ENCODE data around the gene LDLRAD4.
A peak's percentile ranks its signal among the peaks of the same experiment; 100 is the strongest.

LDLRAD4 gene

DNA sequence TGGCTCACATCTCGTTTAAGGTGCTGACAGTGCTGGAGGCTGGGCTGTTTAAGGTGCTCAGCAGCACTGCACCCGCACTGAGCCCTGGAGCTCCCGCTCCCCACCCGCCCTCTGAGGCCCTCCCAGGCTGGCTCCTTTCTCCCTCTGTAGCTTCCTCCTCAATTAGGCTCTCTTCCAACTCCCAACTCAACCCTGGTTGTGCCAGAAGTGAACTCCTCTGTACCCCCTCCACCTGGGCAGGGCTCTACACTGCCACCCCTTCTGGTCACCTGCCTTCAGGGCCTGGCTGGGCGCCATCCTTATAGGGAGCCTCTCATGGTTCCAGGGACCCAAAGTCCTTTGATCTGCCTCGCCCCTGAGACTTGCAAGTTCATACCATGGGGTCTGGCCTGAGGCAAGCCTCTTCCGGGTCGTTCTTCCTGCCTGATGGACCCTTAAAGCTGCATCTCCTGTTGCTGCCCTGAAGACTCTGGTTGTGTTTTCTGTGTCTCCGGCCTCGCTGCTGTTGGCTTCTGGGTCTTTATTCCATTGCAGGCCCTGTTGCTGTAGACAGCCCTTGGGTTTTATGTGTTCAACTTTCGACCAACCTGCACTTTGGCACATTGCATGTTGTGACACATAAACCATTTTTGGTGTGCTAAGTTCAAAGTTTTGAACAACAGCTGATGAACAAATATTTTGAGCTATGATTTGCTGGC, 199.6 kb downstream of the LDLRAD4 start:
- DNase-seq: no peak

DNA sequence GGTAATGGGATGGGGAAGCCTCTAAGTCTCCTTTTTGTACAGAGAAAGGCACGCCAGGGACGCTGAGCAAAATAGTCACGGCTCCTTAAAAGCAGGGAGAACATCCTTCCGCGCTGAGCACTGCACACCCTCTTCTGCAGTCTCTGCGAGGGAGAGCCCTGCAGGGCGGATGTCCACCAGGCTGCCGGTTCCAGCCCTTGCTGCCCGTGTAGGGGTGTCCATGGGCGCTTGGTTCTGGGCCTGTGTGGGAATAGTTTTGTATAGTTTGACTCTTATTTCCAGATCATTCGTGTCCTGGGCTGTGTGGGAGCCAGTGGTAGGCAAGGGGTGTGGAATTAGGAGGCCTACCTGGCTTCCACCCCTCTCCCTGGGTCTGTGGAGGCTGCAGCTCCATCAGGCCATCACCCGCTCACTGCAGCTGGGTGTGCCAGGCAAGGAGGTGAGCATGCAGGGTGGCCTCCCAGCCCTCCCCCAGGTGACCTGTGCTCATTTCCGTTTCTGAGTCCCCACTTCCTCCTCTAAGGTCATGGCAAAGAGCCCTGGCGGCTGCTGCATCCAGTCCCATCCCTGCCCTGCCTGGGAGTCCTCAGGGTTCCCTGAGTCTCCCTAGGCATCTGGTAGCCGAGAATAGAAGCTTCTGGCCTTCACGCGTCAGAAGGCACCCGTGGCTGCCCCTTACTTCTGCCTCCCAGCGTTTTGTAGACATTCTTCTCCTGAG, 202.6 kb downstream of the LDLRAD4 start:
- no peak for DNase-seq

DNA sequence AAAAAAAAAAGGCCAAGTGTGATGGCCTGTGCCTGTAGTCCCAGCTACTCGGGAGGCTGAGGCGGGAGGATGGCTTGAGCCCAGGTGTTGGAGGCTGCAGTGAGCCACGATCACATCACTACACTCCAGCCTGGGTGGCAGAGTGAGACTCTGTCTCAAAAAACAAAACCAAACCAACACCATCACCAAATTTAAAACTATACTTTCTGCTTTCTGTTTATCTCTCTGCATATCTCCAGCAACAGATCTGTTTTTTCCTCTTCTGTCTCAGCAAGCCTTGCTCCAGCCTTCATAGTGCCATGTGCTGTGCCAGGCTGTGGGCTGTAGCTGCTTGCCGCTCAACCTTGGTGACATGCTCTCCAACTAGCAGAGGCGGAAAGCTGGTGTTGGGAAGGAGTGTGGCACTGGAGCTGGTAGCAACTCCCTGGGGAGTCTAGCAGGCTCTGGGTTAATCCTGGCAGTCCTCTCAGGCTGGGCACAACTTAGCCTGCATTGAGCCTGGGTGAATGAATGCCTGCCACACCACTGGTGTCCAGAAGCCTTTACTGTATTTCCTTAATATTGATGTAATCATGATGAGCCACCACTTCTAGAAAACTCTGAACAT, 204.1 kb downstream of the LDLRAD4 start:
- no peak for DNase-seq

DNA sequence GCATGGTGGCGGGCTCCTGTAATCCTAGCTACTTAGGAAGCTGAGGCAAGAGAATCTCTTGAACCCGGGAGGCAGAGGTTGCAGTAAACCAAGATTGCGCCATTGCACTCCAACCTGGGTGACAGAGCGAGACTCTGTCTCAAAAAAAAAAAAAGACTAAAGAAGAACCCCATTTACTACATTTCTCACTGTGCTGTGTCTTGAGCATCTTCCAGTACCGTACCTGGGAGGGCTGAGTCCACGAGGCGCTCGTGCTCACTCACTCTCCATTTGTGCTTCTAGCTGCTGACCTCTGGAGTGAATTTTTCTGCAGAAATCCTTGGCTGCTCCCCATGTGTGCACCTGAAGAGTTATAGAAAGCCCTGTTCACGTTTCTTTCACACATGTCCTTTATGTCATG, 204.8 kb downstream of the LDLRAD4 start:
- no peak for DNase-seq

DNA sequence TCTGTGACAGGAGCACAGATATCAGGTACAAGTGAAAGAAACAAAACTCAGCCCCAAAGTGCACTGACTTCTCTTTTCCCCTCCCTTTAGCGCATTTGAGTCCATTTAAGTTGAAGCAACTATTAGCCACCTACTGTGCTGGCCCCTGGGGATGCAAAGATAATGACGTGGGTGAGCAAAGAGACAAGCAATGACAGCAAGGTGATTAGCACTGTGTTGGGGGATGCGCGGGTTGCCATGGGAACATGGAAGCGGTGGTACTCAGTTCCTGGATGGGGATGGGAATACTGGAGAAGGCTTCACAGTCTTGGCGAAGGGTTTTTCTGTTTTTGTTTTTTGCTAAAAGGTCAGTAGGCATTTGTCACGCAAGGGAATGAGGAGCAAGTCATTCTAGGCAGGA, 205.8 kb downstream of the LDLRAD4 start:
- DNase-seq: no peak

DNA sequence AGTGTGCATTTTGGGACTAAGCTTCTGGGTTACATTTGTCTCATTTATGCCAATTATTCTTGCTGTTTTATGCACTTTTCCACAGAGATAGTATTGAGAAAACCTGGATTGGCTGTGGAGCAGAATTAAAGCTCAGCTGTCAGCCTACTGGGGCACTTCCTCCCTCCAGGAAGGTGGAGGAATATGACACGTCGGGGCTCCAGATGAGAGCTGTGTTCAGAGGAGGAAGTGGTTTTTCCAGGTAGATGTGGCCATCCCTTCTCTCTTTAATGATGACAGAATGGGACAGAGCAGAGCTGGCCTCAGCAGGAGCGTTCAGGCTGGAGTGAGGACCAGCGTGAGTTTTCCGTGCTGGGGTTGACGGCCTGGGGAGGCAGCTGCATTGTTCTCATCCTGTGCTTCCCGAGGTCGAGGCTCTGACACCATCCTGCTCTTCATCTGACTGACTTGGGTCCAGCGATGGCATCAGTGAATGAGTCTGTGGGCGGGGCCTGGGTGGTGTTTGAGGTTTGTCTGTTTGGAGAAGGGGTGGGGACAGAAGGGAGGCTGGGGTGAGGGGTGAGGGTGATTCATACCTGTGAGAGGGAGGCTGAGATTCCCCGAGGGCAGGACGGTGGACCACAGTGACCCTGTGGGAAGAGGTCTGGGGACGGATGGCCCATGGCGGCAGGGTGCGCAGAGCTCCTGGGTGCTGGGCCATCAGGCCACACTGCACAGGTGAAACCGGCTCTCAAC, 207.0 kb downstream of the LDLRAD4 start:
- DNase-seq: no peak

DNA sequence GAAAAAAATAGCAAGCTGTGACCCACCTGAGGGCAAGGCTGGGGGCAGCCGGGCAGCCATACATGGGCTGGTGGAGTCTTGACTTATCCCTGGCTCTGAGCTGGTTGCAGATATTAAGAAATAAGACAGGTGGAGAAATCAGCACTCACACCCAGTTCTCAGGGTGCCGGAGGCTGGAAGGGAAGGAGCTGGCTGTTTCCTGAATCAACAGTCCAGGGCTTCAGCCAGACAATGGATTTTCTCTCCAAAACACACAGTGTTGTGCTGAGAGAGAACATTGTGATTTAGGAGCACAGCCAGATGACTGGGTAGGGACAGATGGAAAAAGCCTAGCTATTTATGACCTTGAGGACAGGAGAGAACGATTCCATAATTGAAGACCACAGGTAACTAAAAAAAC, 208.8 kb downstream of the LDLRAD4 start:
- DNase-seq: no peak

DNA sequence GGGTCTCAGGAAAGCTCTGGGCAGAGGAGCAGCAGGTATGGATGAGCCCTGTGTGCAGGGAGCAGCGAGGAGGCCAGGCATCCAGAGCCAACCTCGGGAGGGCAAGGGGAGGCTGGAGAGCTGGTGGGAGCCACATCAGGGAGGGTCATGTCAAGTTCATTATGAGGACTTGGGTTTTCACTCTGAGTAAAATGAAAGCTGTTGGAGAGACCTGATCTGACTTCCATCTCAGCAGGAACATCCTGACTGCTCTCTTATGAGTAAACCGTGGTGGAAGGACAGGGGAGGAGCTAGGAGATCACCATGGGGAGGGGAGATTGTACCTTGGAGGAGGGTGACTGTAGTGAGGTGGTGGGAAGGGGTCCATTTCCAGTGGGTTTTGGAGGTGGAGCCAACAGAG, 209.8 kb downstream of the LDLRAD4 start:
- DNase-seq: no peak

DNA sequence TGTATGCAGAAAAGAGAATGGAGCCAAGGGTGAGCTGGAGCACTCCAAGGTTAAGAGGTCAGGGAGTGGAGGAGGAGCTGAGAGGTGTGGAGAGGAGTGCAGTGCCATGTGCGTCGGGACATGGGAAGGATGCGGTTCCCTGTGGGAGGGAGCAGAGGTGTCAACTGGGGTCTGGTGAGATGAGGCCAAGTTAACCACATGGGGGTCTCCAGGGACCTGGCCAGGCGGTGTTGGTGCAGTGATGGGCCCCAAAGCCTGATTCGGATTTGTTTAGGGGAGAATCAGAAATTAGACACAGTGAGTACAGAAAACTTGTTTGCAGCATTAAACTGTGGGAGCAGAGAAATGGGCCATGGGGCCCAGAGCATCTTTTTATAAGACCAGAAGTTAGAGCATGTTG, 210.5 kb downstream of the LDLRAD4 start:
- no peak for DNase-seq

DNA sequence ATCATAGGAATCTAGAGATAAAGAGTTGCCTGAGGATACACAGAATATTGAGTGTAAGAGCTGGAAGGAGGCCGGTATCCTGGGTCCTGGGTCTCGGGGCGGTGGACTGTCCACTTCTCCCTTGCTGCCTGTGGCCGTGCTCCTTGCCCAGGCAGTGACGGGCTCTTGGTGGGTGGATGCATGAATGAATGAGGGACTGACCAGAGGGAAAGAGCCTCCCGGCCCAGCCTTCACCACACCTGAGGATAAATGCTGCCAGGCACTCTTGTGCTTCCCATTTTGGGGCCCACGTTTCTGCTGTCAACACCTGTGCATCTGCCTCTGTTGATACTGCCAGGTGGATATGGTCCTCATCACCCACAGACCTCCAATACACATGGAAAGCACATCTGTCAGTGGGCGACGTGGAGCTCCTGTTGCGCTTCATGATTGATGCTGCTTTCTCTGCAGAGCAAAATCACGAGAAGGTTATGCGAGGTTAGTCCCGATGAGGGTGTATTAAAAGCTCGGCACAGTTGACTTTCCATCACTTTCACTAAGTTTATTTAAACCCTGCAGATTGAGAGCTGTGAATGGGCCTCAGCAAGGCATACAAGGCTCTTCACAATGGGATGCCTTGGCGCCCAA, 211.4 kb downstream of the LDLRAD4 start:
- DNase-seq: no peak

DNA sequence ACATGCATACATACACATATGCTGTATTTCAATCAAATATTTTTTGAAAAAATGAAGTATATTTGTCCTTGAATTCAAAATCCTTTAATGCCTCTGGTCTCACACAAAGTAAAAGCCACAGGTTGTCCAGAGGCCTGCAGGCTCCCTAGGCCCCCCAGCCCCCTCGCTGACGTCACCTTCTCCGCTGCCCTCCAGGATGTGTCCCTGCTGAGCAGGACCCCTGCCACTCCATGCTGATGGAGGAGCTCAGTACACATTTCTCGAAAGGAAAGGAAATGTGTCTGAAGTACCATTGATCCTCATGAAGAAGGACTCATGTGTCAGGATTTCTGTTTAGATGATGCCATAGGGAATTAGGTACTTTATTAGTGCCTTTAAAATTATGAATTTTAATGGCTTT, 212.1 kb downstream of the LDLRAD4 start:
- no peak for DNase-seq

DNA sequence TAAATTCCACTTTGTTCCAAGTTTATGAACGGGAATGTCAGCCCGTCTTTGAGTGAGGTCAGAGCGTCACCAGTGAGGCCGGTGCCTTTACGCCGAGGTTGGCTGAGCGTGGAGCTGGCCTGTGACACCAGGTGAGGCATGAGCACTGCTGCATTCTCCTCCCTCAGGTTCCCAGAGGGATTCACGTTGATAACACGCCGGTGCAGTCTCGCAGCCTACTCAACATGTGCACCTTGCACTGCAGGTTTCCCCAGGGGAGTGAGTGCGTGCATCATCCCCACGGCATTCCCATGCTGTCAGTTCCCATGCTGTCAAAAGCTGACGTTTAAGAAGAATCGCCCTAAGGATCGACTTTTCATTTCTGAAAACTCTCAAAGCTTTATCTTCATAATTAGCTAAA, 213.3 kb downstream of the LDLRAD4 start:
- DNase-seq: no peak

DNA sequence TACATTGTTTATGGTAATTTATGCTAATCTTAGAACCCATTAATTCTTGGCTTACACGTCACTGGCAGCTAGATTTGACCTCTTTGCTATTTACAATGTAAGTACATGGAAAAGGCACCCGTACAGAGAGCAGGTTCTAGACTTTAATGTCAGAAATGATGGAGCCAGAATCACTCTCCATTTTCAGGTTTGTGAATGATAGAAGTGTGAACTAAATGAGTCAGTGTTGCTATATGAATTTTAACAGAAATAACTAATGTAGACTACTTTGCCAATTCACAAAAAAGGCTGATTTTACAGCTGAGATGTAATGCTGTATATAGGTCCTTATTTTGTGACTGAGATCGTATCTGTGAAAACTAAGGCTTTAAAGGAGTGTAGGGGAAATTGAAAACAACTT, 214.6 kb downstream of the LDLRAD4 start:
- no peak for DNase-seq

DNA sequence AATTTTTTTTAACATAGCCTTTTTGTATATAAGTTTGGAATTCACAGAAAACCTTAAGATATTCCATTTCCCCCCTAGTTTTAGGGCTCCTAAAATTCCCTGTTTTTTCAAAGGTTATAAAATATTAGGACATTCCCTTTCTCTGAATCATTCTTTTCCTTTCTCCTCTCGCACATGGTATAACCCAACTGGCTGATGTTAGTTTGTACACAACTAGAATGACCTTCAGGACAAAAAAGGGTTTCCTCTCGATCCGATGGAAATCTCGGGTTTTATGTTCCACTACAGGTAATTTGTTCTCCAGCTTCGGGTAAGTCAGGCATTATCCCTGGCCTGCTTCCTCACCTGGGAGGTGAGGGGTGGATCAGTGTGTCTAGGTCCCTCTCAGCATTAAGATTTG, 215.1 kb downstream of the LDLRAD4 start:
- no peak for DNase-seq

DNA sequence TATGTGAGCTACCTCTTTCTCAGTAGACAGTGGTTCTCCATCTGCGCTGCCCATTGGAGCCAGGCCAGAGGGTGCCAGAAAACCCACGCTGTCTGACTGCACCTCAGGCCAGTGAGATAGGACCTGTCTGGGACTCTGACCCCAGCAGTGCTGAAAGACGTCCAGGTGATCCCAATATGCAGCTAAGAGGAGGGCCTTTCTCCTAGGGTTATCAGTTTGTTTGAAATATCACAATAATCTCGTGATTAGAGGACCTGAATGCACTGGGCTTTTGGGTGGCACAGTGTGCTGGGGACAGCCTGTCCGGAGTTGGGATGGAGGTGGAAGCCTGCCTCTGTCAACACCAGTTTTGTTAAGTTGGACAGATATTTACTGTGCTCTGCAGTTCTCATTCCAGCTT, 216.3 kb downstream of the LDLRAD4 start:
- no peak for DNase-seq

DNA sequence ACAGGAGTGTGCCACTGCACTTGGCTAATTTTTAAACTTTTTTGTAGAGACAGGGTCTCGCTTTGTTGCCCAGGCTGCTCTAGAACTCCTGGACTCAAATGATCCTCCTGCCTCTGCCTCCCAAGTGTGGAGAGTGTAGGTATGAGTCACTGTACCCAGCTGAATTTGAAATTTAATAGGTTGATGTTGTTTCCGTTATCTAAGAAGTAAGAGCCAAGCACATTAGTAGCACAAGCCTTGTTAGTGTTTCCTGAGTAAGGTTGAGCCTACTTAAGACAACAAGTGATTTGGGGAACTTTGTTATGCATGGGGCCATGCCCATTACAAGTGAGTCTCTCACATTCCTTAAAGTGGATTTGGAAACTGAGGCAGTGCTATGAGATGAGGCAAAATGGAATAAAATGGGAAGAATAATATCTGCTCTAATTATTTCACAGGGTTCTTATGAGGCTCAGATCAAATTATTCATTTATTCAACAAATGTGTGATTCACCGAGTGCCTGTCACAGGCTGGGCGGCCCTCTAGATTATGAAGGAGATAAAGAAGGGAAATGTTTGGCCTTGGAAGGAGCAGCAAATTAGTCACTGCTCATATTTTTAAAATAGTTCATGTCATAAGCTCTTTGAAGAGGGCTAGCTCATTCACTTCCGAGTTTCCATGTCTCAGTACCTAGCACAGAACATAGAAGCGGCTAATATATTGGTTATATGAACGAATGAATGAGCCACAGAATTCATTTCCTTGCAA, 217.2 kb downstream of the LDLRAD4 start:
- peak; percentile 58 for DNase-seq

DNA sequence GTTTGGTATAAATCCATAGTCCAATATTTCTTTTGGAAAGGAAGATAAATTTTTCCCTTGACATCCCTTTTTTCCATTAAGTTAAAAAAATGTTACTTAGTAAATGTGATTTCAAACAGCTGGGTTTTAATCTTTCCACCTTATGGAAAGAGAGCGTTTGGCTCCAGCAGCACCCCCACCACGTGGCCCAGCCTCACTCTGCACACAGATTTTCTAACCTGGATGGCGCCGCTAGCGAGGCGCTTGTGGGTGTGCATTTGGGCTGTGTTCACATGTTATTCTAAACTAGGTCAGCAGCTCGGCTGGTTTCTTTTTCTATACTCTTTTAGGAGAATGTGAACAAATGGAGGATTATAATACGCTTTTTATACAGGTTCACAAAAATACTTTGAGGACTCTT, 218.0 kb downstream of the LDLRAD4 start:
- no peak for DNase-seq

DNA sequence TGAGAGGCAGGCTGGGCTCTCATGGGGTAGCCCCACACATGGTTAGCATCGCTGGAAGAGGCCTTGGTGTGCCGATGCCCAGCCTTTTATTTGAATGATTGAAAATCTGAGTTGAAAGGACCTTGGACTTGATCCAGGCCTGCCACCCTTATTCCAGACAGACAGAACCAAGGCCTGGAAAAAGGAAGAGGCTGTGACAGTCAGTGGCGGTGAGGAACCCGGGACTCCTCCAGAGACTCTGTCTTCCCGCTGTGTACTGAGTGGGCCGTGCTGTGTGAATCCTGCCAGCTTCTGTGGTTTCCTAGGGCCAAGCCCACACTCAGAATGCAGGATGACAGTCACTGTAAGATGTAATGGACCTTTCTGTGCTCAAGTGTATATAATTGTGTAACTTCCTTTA, 218.5 kb downstream of the LDLRAD4 start:
- DNase-seq: no peak

DNA sequence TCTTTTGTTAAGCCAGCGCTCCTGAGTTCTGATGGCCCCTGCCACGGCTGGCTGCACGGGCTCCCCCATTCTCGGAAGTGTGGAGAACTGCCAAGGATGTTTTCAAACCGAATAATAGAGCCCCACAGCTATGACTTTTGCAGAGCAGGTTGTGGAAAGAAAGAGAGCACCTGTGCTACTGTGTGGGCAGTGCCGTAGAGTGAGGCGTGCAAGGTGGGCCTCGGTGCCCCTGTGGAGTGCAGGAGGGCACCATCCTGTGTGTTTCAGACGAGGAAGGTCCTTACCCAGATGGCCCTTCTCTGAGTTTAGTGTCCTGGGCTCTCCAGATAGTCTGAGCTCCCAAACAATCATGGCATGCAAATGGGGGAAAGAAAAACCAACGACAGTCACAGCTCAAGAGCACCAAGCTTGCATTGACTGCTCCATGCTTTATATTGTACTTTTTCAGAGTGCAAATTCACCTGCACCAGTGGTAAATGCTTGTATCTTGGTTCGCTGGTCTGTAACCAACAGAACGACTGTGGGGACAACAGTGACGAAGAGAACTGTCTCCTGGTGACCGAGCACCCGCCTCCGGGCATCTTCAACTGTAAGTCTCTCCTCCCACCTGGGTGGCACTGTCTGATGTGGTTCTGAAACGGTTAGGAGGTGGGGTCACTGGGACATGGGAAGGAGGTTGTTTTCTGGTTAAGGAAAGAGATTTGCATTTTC, 219.4 kb downstream of the LDLRAD4 start:
- DNase-seq: no peak

DNA sequence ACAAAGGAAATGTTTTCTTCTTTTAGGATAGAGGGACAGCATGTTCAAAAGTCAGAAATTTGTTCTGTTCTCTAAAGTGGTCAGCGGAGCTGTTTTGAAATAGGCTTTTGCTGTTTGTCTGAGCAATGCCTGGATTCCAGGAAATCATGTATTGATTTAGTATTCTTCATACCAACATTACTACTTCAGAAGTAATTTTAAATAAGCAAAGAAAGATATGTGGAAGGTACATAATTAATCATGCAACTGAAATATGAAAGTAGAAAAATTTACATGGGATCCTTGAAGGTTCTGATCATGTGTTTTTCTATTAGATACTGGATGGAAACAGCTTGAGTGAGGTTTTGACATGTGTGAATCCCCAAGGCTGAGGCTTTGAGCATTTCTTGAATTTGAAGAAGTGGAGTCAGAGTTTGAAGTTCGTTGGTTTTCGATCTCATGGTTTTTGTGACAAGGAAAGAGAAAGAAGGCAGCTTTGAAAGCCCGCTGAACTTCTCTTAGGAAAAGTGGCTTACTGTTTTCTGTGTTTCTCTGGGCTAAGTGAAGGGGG, 220.0 kb downstream of the LDLRAD4 start:
- no peak for DNase-seq

DNA sequence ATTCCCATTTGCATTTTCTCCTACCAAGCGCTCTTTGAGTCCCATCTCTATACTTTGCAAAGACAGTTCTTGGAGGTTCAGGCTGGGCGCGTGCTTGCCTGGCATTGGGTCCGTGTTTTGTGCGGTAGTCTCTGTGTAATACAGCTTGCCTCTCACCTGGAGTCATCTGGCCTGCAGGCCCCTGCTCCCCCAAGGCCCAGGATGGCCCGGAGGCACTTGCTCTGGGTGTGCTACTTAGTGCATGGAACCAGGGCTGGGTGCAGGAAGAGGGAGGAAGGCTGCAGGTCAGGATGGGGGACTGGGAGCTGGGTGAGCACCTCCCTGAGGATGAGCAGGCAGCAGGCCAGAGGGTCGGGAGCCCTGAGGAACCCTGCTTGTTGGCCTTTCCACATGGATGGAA, 220.9 kb downstream of the LDLRAD4 start:
- DNase-seq: no peak
